DND-41 (cell line): ENCODE measurements around the gene SUMF2.
"Not testable (repeated sequence)": the region's sequence is repeated elsewhere in the genome, so short reads cannot be mapped to it uniquely, and the experiment has no call there.

Source experiments
- ATAC-seq: fragments of 200-7000 bp; cut with Tn5 transposase; 3 replicates; pipeline ENCODE4 v1.9.1; 2021; ENCODE audit warnings: low read depth; ENCODE audit not compliant: insufficient read depth
- DNase-seq: peaks from one replicate; pipeline ENCODE4 v3.0.0-alpha.2; 2020
- H2AFZ ChIP-seq: 2 replicates; pipeline ENCODE4 v1.6.0; 2012; ENCODE audit warnings: low read depth, low read length
- H3K27ac ChIP-seq: 2 replicates; pipeline ENCODE4 v1.5.1; 2012; ENCODE audit warnings: low read length, inconsistent platforms
- H3K27me3 ChIP-seq: fragments of 200-600 bp; sonication (generic); 2 replicates; pipeline ENCODE4 v1.6.0; 2012; ENCODE audit warnings: low read length, mild to moderate bottlenecking, inconsistent platforms; ENCODE audit not compliant: insufficient read depth, poor library complexity
- H3K36me3 ChIP-seq: 2 replicates; pipeline ENCODE4 v1.5.1; 2012; ENCODE audit warnings: low read length, inconsistent platforms; ENCODE audit not compliant: insufficient read depth
- H3K4me1 ChIP-seq: 2 replicates; pipeline ENCODE4 v1.5.1; 2012; ENCODE audit warnings: mild to moderate bottlenecking, low read length; ENCODE audit not compliant: insufficient read depth
- H3K4me2 ChIP-seq: 2 replicates; pipeline ENCODE4 v1.6.0; 2012; ENCODE audit warnings: mild to moderate bottlenecking, moderate library complexity, low read length, inconsistent platforms; ENCODE audit not compliant: insufficient read depth
- H3K4me3 ChIP-seq, 2 experiments: fragments of 200-600 bp in 1 of 2; shearing (Covaris generic) in 1 of 2; 2 replicates each; pipeline ENCODE4 v1.5.1; 2012 to 2016; ENCODE audit warnings: inconsistent platforms in 2 of 2, low read length in 2 of 2, mild to moderate bottlenecking in 2 of 2, low read depth in 1 of 2, moderate library complexity in 1 of 2
- H3K79me2 ChIP-seq: 2 replicates; pipeline ENCODE4 v1.6.0; 2012; ENCODE audit warnings: low read length, inconsistent platforms; ENCODE audit not compliant: insufficient read depth
- H3K9ac ChIP-seq: 2 replicates; pipeline ENCODE4 v1.6.0; 2012; ENCODE audit warnings: low read depth, mild to moderate bottlenecking, inconsistent platforms, low read length, moderate library complexity
- H3K9me3 ChIP-seq: 2 replicates; pipeline ENCODE4 v1.5.1; 2012; ENCODE audit warnings: low read length, moderate library complexity, mild to moderate bottlenecking, inconsistent platforms; ENCODE audit not compliant: insufficient read depth, severe bottlenecking
- H4K20me1 ChIP-seq: 2 replicates; pipeline ENCODE4 v1.6.0; 2012; ENCODE audit warnings: low read length; ENCODE audit not compliant: insufficient read depth
- CTCF ChIP-seq: IDR thresholded peaks from 2 replicates; pipeline ENCODE4 v1.5.1; 2012; ENCODE audit warnings: borderline replicate concordance, low read length, moderate library complexity, mild to moderate bottlenecking; ENCODE audit not compliant: poor library complexity, severe bottlenecking; ENCODE audit errors: extremely low read depth
- EZH2 ChIP-seq: IDR thresholded peaks from 3 replicates; pipeline ENCODE4 v1.6.1; 2012; ENCODE audit warnings: borderline replicate concordance, low read depth, mild to moderate bottlenecking, moderate library complexity, low read length, inconsistent platforms; ENCODE audit not compliant: severe bottlenecking

The SUMF2 gene

DNA sequence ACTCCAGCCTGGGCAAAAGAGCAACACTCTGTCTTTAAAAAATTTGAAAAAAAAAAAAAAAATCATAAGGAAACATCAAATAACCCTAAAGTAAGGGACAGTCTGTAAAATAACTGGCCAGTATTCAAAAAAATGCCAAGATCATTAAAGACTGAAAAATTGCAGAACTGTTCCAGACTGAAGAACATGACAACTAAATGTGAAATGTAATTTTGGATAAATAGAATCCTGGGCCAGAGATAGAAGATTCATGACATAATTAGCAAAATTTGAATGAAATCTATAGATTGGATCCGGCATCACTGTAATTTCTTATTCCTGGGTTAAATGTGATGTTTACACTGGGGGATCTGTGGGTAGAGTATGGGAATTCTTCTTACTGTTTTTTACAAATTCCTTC, 15.8 kb upstream of the SUMF2 start:
- ATAC-seq = no peak
- no peak overlapping the region for H2AFZ ChIP-seq
- TF ChIP-seq EZH2 (no peak), CTCF (no peak)
- H3K36me3 ChIP-seq = peaks cover 14% of the 10 kb centered on the region
- H3K4me2 ChIP-seq = no peak overlapping the region
- H3K4me1 ChIP-seq = peaks cover 23% of the 10 kb centered on the region
- no peak overlapping the region for H3K9ac ChIP-seq
- H3K27me3 ChIP-seq = no peaks in the 10 kb centered on the region
- H3K9me3 ChIP-seq = no peaks in the 10 kb centered on the region
- no peak overlapping the region for H3K4me3 ChIP-seq
- no peak for DNase-seq
- H3K79me2 ChIP-seq = peaks cover 66% of the 10 kb centered on the region
- H4K20me1 ChIP-seq = peaks cover 5% of the 10 kb centered on the region
- no peak overlapping the region for H3K27ac ChIP-seq

GRCh38 chr7:56048763-56049162, 15.3 kb upstream of the SUMF2 start:
- not testable (repeated sequence) for H2AFZ ChIP-seq, H3K27me3 ChIP-seq, ATAC-seq, H3K4me3 ChIP-seq, H3K9ac ChIP-seq, H3K4me2 ChIP-seq, H4K20me1 ChIP-seq, DNase-seq, H3K9me3 ChIP-seq, H3K27ac ChIP-seq
- Histone ChIP-seq H3K79me2 (peaks cover 69% of the 10 kb centered on the region), H3K4me1 (peaks cover 29% of the 10 kb centered on the region), H3K36me3 (peaks cover 19% of the 10 kb centered on the region)

DNA sequence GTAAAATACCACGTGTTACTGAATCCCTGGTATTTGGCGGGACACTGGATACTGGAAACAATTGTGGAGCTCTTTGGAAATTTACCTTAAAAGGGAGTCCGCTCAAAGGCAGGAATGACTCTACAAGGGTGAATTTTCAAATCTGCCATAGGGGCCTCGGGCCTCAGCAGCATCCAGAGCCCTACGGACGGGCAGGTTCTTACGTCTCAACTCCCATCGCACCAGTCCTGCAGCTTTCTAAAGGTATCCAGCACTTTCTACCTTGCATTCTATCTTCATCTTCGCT, 13.1 kb upstream of the SUMF2 start:
- Histone ChIP-seq H3K9me3 (no peaks in the 10 kb centered on the region), H2AFZ (peak overlapping the region; percentile 83), H3K27me3 (no peaks in the 10 kb centered on the region), H3K79me2 (peaks cover 82% of the 10 kb centered on the region), H4K20me1 (peaks cover 5% of the 10 kb centered on the region), H3K27ac (peak overlapping the region; percentile 96), H3K4me3 (peak overlapping the region; percentile 96 to 97), H3K4me1 (peaks cover 49% of the 10 kb centered on the region), H3K36me3 (peaks cover 41% of the 10 kb centered on the region), H3K9ac (peak overlapping the region; percentile 92), H3K4me2 (peak overlapping the region; percentile 68)
- TF ChIP-seq EZH2 (no peak), CTCF (no peak)
- DNase-seq = no peak
- ATAC-seq = no peak

- ATAC-seq (peak; percentile 91), DNase-seq (peak; percentile 97)
- peaks cover 83% of the 10 kb centered on the region for H3K79me2 ChIP-seq
- H4K20me1 ChIP-seq = peaks cover 5% of the 10 kb centered on the region
- no peaks in the 10 kb centered on the region for H3K27me3 ChIP-seq
- H3K9ac ChIP-seq = peak within 1 kb of the TSS; percentile 92
- H3K4me1 ChIP-seq = peaks cover 55% of the 10 kb centered on the region
- peak within 1 kb of the TSS; percentile 96 to 97 for H3K4me3 ChIP-seq
- TF ChIP-seq CTCF = no peak
- peak within 1 kb of the TSS; percentile 92 for H2AFZ ChIP-seq
- H3K36me3 ChIP-seq = peaks cover 47% of the 10 kb centered on the region
- no peaks in the 10 kb centered on the region for H3K9me3 ChIP-seq
- peak within 1 kb of the TSS; percentile 96 for H3K27ac ChIP-seq
- peak within 1 kb of the TSS; percentile 82 for H3K4me2 ChIP-seq
Measured at GRCh38 chr7:56051339-56052191, 12.5 kb upstream of the SUMF2 start, which contains the start of the genes CCT6A and PSPH. CCT6A (plus strand) TSS chr7:56051765; CDS start chr7:56051849, 84 bp downstream. PSPH (minus strand) TSS chr7:56051444; CDS start chr7:56021212, 30,232 bp downstream.
